Pancreas (tissue), 10 donors: ENCODE results near the gene STX4. TPM values are rescaled to one million over a fixed set of nuclear protein-coding genes. Genes with fewer than 3 reads are reported as not detected.
A peak's percentile ranks its signal among the peaks of the same experiment; 100 is the strongest.

Experiments
- ATAC-seq, 4 donors: fragments of 200-7000 bp; cut with Tn5 transposase; one replicate each; pipeline versions ENCODE4 v1.8.0 to v1.9.1; 2020; ENCODE audit warnings: mild to moderate bottlenecking in 4 of 4, moderate library complexity in 4 of 4
- DNase-seq, 6 donors: peaks; one replicate each; pipeline ENCODE4 v3.0.0-alpha.2; 2020
- FAIRE-seq: peaks from 2 replicates; lab custom pipeline; 2012; peaks lifted over from hg19 to GRCh38; lab: Jason Lieb, UNC
- H3K27ac ChIP-seq, 4 donors: fragments of 200-600 bp; sonication (generic); 1 replicate in 3 of 4; 2 replicates in 1 of 4; pipeline versions ENCODE4 v1.5.0 to v1.8.0; 2020
- H3K27me3 ChIP-seq, 4 donors: fragments of 200-600 bp; one replicate each; pipeline ENCODE4 v1.8.0; 2021
- H3K36me3 ChIP-seq, 3 donors: fragments of 200-600 bp; sonication (generic) in 1 of 3; one replicate each; pipeline versions ENCODE4 v1.5.0 to v1.8.0; 2020 to 2021
- H3K4me1 ChIP-seq, 3 donors: fragments of 200-600 bp; one replicate each; pipeline ENCODE4 v1.8.0; 2021
- H3K4me3 ChIP-seq, 4 donors: fragments of 200-600 bp; sonication (generic) in 2 of 4; one replicate each; pipeline versions ENCODE4 v1.5.0 to v1.8.0; 2020 to 2021
- H3K9me3 ChIP-seq, 4 donors: fragments of 200-600 bp; one replicate each; pipeline ENCODE4 v1.8.0; 2021
- WGBS, 2 donors: extraction: QIAGEN DNeasy Blood & Tissue Kit; methylation state at CpG; one replicate each; pipeline ENCODE4 v1.1.7; 2013; 5-methylcytosine and 5-hydroxymethylcytosine counted together
- intact Hi-C, 3 donors: fragments of 100-400 bp; cut with DNase I; formaldehyde crosslinking; loops; one replicate each; pipeline versions ENCODE4 v1.11.1 to v1.14.2; 2022
- polyA plus RNA-seq, 2 donors: library from polyadenylated mRNA; stranded (reverse); fragments of 200-250 nt; gene quantifications; one replicate each; pipeline ENCODE4 v1.2.3, GENCODE V29; 2013
- total RNA-seq, 6 donors: library from RNA; stranded (reverse); fragmentation: NEBNext Ultra II Directional in 4 of 6; extraction: Animal tissue kit (Norgen Biotek cat#: 25700) in 4 of 6; gene quantifications; one replicate each; pipeline versions ENCODE4 v1.2.1 to v1.2.4, GENCODE V29; 2021 to 2023
- TF ChIP-seq, protein P1 (sequence below), 4 donors: fragments of 200-600 bp; sonication (generic) in 3 of 4; IDR thresholded peaks; one replicate each; pipeline versions ENCODE4 v1.5.0 to v1.8.0; 2021; ENCODE audit warnings: antibody characterized with exemption in 4 of 4
- donor health status: healthy with polysubstance abuse.
- donor health status: DM: no; HTN: no; CAD: no; lungs with moderate emphysema.
- donor health status: DM: no; HTN: no; CAD: no.
- donor health status: control.
- donor health status: control.
- donor health status: Bipolar disorder and iron deficiency.
- donor health status: DM: yes; HTN: yes; CAD: no.
- donor health status: DM: no; HTN: no; CAD: no.
- donor health status: DM: no; HTN: no; CAD: no.
- donor health status: DM: yes; HTN: yes; CAD: no.

STX4 gene
- total and polyA plus RNA-seq, 8 donors = 22.2 to 94.4 (median 29.4) TPM

DNA sequence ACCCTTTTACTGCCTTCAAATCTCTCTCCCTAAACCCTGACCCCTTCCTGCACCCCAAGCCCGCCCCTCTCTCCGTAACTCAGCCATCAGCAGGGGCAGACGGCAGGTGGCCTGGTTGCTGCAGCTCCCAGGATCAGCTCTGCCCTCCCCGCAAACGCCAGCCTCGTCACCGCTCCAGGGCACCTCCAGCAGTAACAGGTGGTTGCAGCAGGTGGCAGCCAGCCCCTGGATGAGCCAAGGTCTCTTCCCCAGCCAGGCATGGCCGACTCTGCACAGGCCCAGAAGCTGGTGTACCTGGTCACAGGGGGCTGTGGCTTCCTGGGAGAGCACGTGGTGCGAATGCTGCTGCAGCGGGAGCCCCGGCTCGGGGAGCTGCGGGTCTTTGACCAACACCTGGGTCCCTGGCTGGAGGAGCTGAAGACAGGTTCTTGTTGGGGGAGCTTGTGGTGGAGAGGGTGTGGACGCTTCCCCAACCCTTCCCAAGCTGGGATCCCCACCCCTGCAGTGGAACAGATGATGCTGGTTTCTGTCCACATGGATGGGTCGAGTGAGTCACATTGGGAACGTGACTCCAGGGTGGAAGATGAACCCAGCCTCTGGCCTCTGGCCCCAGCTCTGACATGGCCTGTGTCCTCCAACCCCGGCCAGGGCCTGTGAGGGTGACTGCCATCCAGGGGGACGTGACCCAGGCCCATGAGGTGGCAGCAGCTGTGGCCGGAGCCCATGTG lies 47.8 kb upstream of the STX4 start:
- Histone ChIP-seq H3K36me3 (peaks cover 0 to 10% (median 0%) of the 10 kb centered on the region in 3 donors), H3K4me1 (peaks cover 0 to 7% (median 0%) of the 10 kb centered on the region in 3 donors), H3K27ac (peak overlapping the region; percentile 85 to 87 (median 86)), H3K4me3 (peak overlapping the region; percentile 24 to 61 (median 36)), H3K9me3 (no peaks in the 10 kb centered on the region), H3K27me3 (no peaks in the 10 kb centered on the region)
- 16 to 20% methylated on average over 19 to 20 of the region's 20 CpGs for WGBS, 2 donors
- intact Hi-C loops = loop anchor here in 2 of 3 donors (2.0 to 10.0 kb wide), 4 partner anchors 99 to 459 kb away; partner anchors contain the start of genes PRSS53 (in 1 of the 2) and ZNF843 (in 1 of the 2)
- FAIRE-seq (no peak), ATAC-seq (peak; percentile 92 to 94 (median 94)), DNase-seq (peak; percentile 85 to 97 (median 91))
- TF ChIP-seq, protein P1, sequence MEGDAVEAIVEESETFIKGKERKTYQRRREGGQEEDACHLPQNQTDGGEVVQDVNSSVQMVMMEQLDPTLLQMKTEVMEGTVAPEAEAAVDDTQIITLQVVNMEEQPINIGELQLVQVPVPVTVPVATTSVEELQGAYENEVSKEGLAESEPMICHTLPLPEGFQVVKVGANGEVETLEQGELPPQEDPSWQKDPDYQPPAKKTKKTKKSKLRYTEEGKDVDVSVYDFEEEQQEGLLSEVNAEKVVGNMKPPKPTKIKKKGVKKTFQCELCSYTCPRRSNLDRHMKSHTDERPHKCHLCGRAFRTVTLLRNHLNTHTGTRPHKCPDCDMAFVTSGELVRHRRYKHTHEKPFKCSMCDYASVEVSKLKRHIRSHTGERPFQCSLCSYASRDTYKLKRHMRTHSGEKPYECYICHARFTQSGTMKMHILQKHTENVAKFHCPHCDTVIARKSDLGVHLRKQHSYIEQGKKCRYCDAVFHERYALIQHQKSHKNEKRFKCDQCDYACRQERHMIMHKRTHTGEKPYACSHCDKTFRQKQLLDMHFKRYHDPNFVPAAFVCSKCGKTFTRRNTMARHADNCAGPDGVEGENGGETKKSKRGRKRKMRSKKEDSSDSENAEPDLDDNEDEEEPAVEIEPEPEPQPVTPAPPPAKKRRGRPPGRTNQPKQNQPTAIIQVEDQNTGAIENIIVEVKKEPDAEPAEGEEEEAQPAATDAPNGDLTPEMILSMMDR (IDR thresholded peaks at IDR 0.05) = no peak

DNA sequence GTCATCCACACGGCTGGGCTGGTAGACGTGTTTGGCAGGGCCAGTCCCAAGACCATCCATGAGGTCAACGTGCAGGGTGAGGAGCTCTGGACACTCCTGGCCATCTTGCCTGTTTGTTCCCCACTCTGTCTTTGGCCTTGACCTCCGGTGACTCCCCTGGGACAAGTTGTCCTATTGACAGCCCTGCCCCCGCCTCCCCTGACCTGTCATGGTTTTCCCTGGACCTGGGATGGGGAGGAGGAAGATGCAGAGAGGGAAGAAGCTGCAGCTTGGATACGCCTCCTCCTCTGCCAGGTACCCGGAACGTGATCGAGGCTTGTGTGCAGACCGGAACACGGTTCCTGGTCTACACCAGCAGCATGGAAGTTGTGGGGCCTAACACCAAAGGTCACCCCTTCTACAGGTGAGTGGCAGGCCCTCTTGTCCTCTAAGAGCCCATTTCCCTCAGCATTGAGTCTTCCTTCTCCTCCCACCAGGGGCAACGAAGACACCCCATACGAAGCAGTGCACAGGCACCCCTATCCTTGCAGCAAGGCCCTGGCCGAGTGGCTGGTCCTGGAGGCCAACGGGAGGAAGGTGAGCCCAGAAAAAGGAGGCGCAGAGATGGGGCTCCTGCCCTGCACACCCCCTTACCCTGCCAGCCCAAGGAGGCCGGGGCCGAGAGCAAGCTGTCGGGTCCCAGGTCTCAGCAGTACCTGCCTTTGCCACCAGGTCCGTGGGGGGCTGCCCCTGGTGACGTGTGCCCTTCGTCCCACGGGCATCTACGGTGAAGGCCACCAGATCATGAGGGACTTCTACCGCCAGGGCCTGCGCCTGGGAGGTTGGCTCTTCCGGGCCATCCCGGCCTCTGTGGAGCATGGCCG lies 47.0 kb upstream of the STX4 start:
- ATAC-seq (no peak), FAIRE-seq (no peak), DNase-seq (peak in 1 of 6 donors; percentile 74)
- intact Hi-C loops = loop anchor here in 2 of 3 donors (2.0 to 10.0 kb wide), 4 partner anchors 98 to 458 kb away; partner anchors contain the start of genes PRSS53 (in 1 of the 2) and ZNF843 (in 1 of the 2)
- H3K9me3 ChIP-seq = no peaks in the 10 kb centered on the region
- peak overlapping the region in 3 of 4 donors; percentile 85 to 87 (median 87) for H3K27ac ChIP-seq
- H3K36me3 ChIP-seq = peaks cover 0 to 5% (median 0%) of the 10 kb centered on the region in 3 donors
- peak overlapping the region in 2 of 4 donors; percentile 46 to 61 for H3K4me3 ChIP-seq
- peaks cover 0 to 7% (median 0%) of the 10 kb centered on the region in 3 donors for H3K4me1 ChIP-seq
- WGBS, 2 donors = 80 to 88% methylated on average over 28 to 29 of the region's 29 CpGs
- TF ChIP-seq, protein P1 (IDR thresholded peaks at IDR 0.05) = no peak
- no peaks in the 10 kb centered on the region for H3K27me3 ChIP-seq

DNA sequence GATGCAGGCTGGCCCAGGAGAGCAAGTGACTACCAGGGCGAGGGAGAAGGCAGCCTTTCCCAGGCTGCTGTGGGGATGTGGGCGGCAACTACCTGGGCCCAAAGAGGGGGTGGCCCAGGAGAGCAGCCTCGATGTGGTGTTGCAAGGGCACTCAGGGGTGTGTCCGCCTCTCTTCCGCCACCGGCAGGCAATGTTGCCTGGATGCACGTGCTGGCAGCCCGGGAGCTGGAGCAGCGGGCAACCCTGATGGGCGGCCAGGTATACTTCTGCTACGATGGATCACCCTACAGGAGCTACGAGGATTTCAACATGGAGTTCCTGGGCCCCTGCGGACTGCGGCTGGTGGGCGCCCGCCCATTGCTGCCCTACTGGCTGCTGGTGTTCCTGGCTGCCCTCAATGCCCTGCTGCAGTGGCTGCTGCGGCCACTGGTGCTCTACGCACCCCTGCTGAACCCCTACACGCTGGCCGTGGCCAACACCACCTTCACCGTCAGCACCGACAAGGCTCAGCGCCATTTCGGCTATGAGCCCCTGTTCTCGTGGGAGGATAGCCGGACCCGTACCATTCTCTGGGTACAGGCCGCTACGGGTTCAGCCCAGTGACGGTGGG lies 45.7 kb upstream of the STX4 start:
- intact Hi-C loops = loop anchor here in 2 of 3 donors (2.0 to 10.0 kb wide), 4 partner anchors 97 to 457 kb away; partner anchors contain the start of genes PRSS53 (in 1 of the 2) and ZNF843 (in 1 of the 2)
- H3K27ac ChIP-seq = no peak overlapping the region
- peaks cover 0 to 7% (median 0%) of the 10 kb centered on the region in 3 donors for H3K4me1 ChIP-seq
- no peak for FAIRE-seq
- DNase-seq = peak in 1 of 6 donors; percentile 66
- no peaks in the 10 kb centered on the region for H3K27me3 ChIP-seq
- ATAC-seq = no peak
- no peaks in the 10 kb centered on the region for H3K36me3 ChIP-seq
- H3K4me3 ChIP-seq = no peak overlapping the region
- TF ChIP-seq, protein P1 (IDR thresholded peaks at IDR 0.05) = no peak
- WGBS, 2 donors = 94 to 95% methylated on average over 30 of the region's 30 CpGs
- no peaks in the 10 kb centered on the region for H3K9me3 ChIP-seq

DNA sequence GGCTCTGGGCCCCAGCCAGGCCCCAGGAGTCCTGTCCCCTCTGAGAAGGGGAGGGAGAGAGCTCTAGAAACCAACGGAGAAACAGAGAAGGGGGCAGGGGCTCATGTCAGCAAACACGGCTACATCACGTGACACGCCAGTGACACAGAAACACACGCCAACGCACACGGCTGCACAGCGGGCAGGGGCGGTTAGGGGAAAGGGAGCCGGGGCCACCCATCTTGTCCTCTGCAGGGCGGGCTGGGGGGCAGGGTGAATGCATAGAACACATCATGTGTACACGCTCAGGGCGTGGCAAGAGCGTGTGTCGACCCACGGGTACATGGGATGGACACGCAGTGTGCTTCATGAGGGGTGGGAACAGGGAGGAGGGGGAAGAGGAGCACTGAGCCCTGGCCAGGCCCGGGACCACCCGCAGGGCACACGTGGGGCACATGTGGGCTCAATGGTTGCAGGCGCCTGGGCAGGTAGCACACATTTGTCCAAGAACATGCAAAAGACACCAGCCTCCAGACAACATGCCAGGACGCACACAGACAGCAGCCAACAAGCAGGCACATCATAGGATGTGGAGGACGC lies 43.8 kb upstream of the STX4 start:
- FAIRE-seq (no peak), ATAC-seq (no peak), DNase-seq (peak in 1 of 6 donors; percentile 37)
- Histone ChIP-seq H3K4me3 (no peak overlapping the region), H3K36me3 (no peaks in the 10 kb centered on the region), H3K27ac (no peak overlapping the region), H3K4me1 (peaks cover 0 to 7% (median 0%) of the 10 kb centered on the region in 3 donors), H3K27me3 (no peaks in the 10 kb centered on the region), H3K9me3 (no peaks in the 10 kb centered on the region)
- 70 to 81% methylated on average over 23 of the region's 23 CpGs for WGBS, 2 donors
- intact Hi-C loops = loop anchor here in 2 of 3 donors (5.0 to 10.0 kb wide), 3 partner anchors 95 to 455 kb away; partner anchors contain the start of genes PRSS53 (in 1 of the 2) and ZNF843 (in 1 of the 2)
- TF ChIP-seq, protein P1 (IDR thresholded peaks at IDR 0.05) = no peak
